Measurements from ENCODE around the gene PEDS1. TPM values are rescaled to one million over a fixed set of nuclear protein-coding genes. Genes with fewer than 3 reads are reported as not detected.

PEDS1 gene
- total RNA-seq, 2 donors from 2014 or later: 21.2 to 34.3 TPM

DNA sequence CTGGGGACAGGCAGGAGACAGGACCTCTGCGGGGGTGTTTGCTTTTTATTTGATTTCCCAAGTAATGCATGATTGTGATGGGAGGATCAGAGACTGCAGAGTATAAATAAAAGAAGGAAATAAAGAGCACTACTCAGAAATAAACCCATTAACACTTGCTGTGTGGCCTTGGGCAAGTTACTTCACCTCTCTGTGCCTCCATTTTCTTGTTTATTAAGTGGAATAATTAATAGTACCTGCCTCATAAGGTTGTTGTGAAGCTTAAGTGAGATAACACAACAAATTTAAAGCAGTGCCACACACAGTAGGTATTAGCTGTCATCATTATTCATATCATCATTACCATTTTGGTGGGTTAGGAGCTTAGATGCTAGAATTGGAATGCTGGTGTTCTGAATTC is 45.2 kb upstream of the PEDS1 start:
- no peaks in the 10 kb centered on the region for H3K9me3 ChIP-seq
- no peak overlapping the region for H3K27ac ChIP-seq
- no peak overlapping the region for H3K4me3 ChIP-seq
- peaks cover 14 to 22% of the 10 kb centered on the region in 2 donors for H3K4me1 ChIP-seq (ENCODE audit: control insufficient read depth in 1 of 2, low read depth in 2 of 2)
- H3K27me3 ChIP-seq (replicated peaks; ENCODE audit: insufficient read depth): no peaks in the 10 kb centered on the region
- ATAC-seq (ENCODE audit: insufficient number of reproducible peaks, low FRiP score, low read depth): no peak
- H3K36me3 ChIP-seq: peaks cover 11% of the 10 kb centered on the region
- DNase-seq (ENCODE audit: low spot score): no peak
- TF ChIP-seq, protein P1, sequence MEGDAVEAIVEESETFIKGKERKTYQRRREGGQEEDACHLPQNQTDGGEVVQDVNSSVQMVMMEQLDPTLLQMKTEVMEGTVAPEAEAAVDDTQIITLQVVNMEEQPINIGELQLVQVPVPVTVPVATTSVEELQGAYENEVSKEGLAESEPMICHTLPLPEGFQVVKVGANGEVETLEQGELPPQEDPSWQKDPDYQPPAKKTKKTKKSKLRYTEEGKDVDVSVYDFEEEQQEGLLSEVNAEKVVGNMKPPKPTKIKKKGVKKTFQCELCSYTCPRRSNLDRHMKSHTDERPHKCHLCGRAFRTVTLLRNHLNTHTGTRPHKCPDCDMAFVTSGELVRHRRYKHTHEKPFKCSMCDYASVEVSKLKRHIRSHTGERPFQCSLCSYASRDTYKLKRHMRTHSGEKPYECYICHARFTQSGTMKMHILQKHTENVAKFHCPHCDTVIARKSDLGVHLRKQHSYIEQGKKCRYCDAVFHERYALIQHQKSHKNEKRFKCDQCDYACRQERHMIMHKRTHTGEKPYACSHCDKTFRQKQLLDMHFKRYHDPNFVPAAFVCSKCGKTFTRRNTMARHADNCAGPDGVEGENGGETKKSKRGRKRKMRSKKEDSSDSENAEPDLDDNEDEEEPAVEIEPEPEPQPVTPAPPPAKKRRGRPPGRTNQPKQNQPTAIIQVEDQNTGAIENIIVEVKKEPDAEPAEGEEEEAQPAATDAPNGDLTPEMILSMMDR (IDR thresholded peaks at IDR 0.05): no peak

DNA sequence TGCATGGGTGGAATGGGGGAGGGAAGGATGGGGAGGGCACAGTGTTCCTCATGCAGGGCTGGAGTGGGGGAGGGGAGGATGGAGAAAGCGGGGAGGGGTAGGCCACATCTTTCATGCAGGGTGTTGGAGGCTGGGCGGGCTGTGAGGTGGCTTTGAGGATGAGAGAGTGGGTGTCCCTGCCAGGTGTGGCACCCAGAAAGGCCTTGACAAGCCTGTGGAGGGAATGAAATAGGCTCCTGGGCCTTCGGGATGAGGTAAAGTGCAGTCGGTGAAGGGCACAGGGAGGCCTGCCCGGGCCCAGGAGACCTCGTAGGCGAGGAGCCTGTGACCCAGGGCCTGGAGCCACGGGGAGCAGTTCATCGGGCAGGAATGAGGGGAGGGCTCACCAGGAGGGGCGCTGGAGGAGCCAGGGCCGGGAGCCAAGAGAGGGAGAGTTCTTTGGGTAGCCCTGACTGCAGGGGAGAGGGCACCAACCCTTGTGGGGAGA is 44.7 kb upstream of the PEDS1 start:
- H3K4me3 ChIP-seq: no peak overlapping the region
- H3K27ac ChIP-seq: no peak overlapping the region
- H3K9me3 ChIP-seq: no peaks in the 10 kb centered on the region
- no peaks in the 10 kb centered on the region for H3K27me3 ChIP-seq (replicated peaks; ENCODE audit: insufficient read depth)
- DNase-seq (ENCODE audit: low spot score) (no peak), ATAC-seq (ENCODE audit: insufficient number of reproducible peaks, low FRiP score, low read depth) (no peak)
- peaks cover 15% of the 10 kb centered on the region for H3K36me3 ChIP-seq
- TF ChIP-seq, protein P1 (IDR thresholded peaks at IDR 0.05): no peak
- peaks cover 15 to 22% of the 10 kb centered on the region in 2 donors for H3K4me1 ChIP-seq (ENCODE audit: control insufficient read depth in 1 of 2, low read depth in 2 of 2)

DNA sequence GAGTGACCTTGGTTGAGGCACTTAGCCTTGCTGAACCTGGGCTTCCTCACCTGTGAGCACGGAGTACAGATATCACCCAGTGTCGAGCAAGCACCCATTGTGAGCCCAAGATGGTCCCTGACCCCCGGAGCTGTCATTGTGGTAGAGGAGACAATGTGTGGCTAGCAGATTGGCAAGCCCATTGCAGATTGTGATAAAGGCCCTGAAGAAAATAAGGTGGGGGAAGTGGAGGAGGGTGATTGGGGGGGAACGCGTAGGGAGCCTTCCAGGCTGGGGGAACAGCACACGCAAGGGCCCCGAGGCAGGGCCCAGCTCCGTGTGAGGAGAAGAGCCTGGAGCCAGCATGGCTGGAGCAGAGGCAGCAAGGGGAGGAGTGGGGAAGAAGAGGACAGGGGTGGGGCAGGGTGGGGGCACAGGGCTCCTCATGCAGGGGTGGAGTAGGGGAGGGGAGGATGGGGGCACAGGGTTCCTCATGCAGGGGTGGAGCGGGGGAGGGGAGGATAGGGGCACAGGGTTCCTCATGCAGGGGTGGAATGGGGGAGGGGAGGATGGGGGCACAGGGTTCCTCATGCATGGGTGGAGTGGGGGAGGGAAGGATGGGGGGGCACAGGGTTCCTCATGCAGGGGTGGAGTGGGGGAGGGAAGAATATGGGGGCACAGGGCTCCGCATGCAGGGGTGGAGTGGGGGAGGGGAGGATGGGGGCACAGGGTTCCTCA is 44.1 kb upstream of the PEDS1 start:
- ATAC-seq (ENCODE audit: insufficient number of reproducible peaks, low FRiP score, low read depth) (no peak), DNase-seq (ENCODE audit: low spot score) (no peak)
- H3K27me3 ChIP-seq (replicated peaks; ENCODE audit: insufficient read depth): no peaks in the 10 kb centered on the region
- H3K4me3 ChIP-seq: no peak overlapping the region
- H3K27ac ChIP-seq: no peak overlapping the region
- TF ChIP-seq, protein P1 (IDR thresholded peaks at IDR 0.05): no peak
- H3K36me3 ChIP-seq: peaks cover 15% of the 10 kb centered on the region
- H3K9me3 ChIP-seq: no peaks in the 10 kb centered on the region
- H3K4me1 ChIP-seq (ENCODE audit: control insufficient read depth in 1 of 2, low read depth in 2 of 2): peaks cover 15 to 22% of the 10 kb centered on the region in 2 donors

DNA sequence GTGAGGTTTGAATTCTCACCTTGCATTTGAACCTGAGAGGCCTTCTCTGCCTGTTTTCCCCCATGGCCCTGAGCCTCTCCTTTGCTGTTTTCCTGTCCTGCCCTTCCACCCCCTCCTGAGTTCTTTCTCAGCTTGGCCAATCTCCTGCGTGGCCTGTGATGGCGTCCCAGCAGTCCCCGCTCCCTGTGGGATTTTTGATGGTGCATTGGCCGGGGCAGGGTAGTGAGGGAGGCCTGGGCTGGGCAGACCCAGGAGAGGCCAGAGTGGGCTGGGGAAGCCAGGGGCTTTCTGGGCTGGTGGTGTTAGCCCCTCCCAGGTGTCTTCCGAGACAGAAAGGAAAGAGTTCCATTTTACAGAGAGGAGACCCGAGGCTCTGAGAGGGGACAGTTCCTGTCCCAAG is 43.4 kb upstream of the PEDS1 start:
- no peak for ATAC-seq (ENCODE audit: insufficient number of reproducible peaks, low FRiP score, low read depth)
- H3K27ac ChIP-seq: no peak overlapping the region

DNA sequence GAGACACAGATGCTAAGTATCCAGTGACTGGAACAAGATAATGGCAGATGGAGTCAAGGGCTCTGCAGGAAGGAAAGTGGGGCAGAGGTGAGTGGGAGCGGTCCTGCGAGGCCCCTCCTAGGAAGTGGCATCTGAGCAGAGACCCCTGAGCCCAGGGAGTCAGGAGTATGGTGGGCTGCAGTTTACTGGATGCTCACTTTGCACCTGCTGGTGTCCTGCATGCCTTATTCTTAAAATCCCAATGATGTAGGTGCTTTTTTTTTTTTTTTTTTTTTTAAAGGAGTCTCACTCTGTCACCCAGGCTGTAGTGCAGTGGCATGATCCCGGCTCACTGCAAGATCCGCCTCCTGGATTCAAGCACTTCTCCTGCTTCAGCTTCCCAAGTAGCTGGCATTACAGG is 42.7 kb upstream of the PEDS1 start:
- H3K4me1 ChIP-seq (ENCODE audit: control insufficient read depth in 1 of 2, low read depth in 2 of 2): peaks cover 15 to 22% of the 10 kb centered on the region in 2 donors
- TF ChIP-seq, protein P1 (IDR thresholded peaks at IDR 0.05): no peak
- no peaks in the 10 kb centered on the region for H3K27me3 ChIP-seq (replicated peaks; ENCODE audit: insufficient read depth)
- H3K27ac ChIP-seq: no peak overlapping the region
- H3K9me3 ChIP-seq: no peaks in the 10 kb centered on the region
- DNase-seq (ENCODE audit: low spot score): no peak
- peaks cover 15% of the 10 kb centered on the region for H3K36me3 ChIP-seq
- no peak for ATAC-seq (ENCODE audit: insufficient number of reproducible peaks, low FRiP score, low read depth)
- no peak overlapping the region for H3K4me3 ChIP-seq

More for the DNA sequence above, 43.4 kb upstream of the PEDS1 start:
- DNase-seq (ENCODE audit: low spot score): no peak
- Histone ChIP-seq H3K4me1 (ENCODE audit: control insufficient read depth in 1 of 2, low read depth in 2 of 2) (peaks cover 15 to 22% of the 10 kb centered on the region in 2 donors), H3K27me3 (replicated peaks; ENCODE audit: insufficient read depth) (no peaks in the 10 kb centered on the region), H3K36me3 (peaks cover 15% of the 10 kb centered on the region), H3K4me3 (no peak overlapping the region), H3K9me3 (no peaks in the 10 kb centered on the region)
- TF ChIP-seq, protein P1 (IDR thresholded peaks at IDR 0.05): no peak
